HG02852 (cell line): ENCODE measurements around the gene OR51D1.

Source experiments
- ATAC-seq: cut with Tn5 transposase; IDR thresholded peaks from one replicate; pipeline ENCODE4 v1.9.1; 2021; ENCODE audit warnings: mild to moderate bottlenecking, moderate library complexity; ENCODE audit not compliant: unreplicated experiment

OR51D1 gene, protein sequence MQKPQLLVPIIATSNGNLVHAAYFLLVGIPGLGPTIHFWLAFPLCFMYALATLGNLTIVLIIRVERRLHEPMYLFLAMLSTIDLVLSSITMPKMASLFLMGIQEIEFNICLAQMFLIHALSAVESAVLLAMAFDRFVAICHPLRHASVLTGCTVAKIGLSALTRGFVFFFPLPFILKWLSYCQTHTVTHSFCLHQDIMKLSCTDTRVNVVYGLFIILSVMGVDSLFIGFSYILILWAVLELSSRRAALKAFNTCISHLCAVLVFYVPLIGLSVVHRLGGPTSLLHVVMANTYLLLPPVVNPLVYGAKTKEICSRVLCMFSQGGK

DNA sequence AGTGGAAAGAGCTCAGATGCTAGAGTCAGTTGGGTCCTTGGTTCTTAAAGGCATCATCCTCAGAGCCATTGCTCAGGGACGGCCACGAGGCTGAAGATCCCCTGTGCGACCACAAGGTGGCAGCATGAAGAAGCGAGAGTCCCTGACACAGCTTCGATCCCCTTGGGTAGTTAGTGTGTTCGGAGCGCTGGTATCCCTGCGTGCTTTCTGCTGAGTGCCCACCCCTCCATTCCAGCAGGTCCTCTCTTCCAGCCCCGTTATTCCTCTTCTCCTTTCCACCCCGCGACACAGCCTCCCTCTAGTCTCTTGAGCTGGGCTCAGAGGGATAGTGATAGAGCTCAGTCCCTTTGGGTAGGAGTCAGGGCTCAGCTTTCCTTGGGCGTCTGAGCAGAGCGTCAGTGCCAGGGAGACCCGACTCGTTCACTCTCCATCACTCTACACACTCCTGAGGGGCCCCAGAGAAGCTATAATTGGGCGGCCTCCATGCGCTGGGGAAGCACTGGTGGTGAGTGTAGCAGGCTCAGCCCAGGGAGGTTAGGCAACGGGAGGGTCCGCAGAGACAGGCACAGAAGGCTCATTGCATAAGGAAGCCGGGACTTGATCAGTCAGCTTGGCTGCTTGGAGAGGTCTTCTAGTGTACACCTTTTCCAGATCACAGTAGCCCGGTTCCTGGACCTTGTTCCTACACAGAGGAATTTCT lies at the start of gene OR51D1:
OR51D1 (plus strand) TSS at position 516 of the 700 bp plus-strand sequence. CDS start 2,314 bp downstream, outside the sequence.
- peak; percentile 98 for ATAC-seq

DNA sequence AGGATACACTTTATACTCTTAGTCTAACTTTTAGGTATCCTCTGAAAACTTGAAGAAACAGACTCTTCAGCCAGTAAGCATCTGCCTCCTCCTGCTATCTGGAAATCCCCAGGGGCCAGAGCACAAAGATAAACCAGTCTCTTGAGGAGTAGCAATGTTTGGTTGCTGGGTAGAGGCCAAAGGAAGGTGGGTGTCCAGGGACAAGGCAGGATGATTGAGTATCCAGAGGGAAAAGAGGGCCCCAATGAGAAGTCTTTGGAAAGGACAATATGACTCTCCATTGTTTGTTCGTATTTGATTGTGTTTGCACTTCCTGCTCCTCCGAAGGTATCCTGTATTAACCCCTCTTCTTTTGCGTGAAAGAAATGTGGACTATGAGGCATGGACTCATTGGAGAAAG lies 48.3 kb upstream of the OR51D1 start:
- ATAC-seq, result no peak

DNA sequence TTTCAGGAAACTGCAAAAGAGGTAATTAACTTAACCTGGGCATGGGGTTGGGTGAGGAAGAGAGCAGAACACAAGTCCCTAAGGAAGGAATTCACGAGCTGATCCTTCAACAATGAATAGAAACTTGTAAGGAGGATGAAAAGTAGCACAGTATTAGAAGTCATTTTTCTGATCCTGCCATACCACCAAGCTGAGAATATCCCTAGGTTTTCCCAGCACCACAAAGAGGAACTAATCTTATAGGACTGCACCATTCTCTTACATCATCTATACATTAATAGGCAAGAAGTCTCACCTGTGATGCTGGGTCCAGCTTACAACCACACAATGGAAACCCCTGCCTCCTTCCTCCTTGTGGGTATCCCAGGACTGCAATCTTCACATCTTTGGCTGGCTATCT lies 43.5 kb upstream of the OR51D1 start, which contains the start of gene OR52I1:
OR52I1 (plus strand) TSS at position 301 of the 400 bp plus-strand sequence; CDS start at position 301, 0 bp downstream.
- ATAC-seq, result no peak

DNA sequence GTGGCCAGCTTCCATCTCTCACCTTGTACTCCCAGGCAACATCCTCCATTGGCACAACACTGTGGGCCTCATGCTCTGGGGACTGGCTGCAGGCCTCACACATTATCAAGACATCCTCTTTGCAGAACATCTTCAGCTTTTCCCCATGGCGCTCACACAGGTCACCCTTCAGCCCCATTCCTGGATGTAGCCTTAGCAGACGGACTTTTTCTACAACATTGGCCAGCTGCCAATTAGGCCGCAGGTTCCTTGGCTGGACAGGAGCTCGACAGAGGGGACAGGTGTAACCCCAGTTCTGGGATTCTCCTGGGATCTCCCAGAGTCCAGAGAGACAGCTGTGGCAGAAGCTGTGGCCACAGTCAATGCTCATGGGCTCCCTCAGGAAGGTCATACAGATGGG lies 32.2 kb upstream of the OR51D1 start:
- no peak for ATAC-seq

DNA sequence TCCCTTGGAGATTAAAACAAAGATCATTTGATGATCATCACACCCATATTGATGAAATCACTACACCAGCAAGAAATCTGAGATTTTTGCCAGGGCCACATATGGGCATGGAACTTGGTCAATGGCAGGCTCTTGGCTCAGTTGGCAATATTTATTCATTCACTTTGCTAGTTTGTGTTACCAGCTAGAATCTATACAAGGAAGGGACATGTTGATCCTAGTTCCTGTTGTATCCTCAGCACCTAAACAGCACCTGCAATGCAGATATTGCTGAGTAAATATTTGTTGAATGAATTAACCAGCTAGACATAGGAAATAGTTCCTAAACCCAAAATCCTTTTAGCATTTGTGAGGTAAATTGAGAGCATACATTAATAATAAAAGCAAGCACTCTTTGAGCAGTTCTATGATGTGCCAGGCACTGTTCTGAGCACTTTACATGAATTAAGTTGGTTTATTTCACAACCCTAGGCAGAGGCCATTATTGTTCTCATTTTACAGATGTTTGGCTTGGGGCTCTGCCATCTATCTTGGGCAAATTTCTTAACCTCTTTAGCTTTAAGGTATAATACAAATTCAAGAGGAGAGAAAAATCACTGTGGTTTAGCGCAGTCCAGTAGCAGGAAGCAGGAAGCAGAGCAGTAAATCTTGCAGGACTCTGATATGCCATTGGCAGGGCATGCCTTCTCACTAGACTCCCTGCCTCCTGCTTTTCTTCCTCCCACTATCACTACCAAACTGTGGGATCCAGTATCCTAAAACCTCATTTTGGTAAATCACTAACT lies 30.9 kb upstream of the OR51D1 start:
- ATAC-seq, result no peak

DNA sequence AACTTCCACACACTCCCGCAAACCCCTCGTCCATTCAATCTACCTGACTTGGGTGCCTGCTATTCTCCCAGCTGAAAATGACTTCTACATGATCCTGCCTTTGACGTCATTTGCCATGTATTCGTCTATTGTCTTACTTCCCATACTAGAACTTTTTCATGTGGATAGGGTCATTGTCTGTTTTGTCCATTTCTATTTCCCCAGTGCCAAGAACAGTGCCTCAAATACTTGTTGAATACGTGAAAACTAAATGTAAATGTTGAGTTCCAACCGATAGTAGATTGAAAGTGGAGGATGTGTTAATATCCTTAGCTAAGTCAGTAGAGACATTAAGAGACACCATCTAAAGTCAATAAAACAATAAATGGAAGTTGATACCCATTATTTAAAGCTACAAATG lies 30.2 kb upstream of the OR51D1 start:
- no peak for ATAC-seq

DNA sequence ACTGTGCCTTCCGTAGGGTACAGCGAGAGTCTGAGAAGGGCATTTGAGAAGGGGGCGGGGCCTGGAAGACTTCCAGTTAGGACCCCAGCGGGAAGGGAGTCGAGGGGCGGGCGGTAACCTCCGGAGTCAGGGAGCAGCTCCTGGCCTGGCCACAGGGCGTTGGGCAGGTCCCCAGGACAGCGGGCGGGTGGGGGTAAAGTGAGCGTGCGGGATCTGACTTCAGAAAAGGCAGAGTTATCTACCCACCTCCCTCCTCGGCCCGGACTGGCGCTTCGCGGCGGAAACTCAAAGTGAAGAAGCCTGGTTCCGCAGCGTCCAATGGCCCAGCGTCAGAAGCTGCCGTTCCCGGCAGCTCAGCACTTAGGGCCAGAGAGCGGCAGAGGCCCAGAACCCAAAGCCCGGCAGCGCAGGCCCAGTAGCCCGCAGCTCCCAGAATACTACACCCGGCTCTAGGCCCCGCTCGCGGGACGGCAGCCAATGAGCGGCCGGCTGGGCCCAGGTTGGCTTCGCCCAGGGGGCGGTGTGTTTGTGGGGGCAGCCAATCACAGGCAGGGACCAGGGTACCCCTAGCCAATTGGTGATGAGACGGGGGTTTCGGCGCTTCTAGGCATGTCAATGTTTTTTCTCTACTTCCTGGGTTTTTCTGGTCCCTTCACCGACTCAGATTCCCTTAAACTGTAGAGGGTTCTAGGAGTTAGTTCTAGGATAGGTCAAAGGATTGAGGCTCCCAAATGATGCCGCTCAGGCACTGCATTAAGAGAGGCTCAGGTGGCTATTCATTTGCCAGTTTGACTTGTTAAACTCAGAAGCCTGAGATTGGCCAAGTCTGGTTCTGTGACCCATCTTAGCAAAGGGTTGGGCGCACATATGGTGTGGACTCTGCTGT lies 29.3 kb upstream of the OR51D1 start, which contains the start of gene TRIM68:
TRIM68 (minus strand) TSS at position 451 of the 886 bp plus-strand sequence. CDS start 2,727 bp downstream, outside the sequence.
- ATAC-seq, result peak; percentile 100

DNA sequence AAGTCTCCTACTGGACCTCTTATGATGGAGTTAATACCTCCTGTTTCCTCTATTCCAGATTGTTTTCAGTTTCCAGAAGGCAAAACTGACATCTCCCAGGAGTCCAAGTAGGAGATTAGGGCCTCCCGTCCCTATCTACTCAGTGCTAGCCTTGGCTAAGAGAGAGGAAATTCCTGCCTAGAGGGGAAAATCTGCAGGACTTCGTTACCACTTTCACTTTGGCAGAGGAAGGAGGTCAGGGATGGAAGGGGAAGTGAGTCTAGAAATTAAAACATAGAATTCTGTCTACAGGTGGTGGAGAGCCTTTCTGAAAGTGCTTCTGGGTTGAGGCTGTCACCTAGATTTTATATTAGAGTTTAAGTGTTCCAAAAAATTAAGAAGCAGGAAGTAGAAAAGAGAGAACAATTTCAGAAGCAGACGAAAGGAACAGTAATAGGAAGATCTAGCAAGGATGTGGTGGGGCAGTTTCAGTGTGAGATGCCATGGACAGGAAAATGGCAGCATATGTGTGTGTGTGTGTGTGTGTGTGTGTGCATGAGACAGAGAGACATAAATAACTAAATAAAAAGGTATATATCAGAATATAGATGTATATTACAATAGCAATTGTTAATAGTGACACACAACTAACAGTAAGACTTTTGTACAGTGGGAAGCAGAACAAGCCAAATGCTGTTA lies 26.9 kb upstream of the OR51D1 start:
- ATAC-seq, result no peak

DNA sequence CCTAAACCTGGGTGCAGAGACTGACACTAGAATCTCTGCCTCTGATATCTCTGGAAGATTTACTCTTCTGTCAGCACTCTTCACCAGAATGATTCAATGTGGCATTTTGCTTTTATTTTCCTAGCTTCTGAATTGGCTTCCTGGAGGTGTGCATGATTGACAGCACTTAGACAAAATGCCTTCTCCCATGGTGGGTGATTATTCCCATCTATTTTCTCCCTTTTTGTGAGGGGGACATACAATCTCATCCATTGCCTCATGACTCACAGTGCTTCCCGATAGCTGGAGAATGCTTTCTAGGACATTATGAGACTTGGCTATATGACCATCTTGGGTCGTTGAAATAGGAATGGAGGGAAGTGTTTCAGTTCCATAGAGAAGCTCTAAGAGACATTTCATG lies 25.3 kb upstream of the OR51D1 start:
- no peak for ATAC-seq

DNA sequence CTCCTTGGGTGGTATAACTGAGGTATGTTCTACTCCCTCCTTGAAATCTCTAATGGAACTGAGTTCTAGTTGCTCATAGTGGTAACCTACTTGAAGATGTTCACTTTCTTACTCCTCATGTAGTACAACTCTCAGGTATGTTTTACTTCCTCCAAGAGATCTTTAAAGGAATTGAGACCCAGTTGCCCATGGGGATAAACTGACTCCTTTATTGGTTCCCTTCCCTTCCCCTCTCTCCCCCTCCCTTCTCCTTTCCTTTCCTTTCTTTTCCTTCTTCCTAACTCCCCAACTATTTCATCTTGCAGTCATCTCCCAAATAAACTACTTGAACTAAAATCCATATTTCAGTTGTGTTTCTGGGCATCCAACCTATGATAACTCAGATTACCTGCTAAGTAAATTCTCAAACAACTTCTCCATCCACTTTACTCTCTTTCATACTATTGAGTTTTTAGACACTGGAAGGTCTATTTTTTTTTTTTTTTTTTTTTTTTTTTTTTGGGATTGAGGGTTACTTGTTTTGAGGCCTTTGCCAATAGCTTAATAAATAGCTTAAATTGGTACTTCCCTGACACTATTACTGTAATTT lies 21.3 kb upstream of the OR51D1 start:
- no peak for ATAC-seq

DNA sequence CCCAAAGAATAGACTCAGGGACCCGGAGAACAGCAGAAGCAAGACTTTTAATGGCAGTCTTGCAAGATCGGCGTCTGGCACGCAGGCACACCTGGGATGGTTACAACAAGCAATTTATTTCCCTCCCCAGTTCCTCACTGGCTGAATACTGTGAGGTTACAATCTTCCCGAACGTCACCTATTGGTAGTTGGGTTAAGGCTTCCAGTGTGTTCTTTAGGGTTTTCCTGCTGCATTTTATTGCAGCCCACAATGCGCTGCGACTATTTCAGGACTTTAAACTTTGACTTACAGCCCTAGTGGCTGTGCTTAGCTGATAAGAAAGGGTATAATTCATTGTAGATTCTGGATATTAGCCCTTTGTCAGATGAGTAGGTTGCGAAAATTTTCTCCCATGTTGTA lies 17.8 kb upstream of the OR51D1 start:
- ATAC-seq, result no peak

DNA sequence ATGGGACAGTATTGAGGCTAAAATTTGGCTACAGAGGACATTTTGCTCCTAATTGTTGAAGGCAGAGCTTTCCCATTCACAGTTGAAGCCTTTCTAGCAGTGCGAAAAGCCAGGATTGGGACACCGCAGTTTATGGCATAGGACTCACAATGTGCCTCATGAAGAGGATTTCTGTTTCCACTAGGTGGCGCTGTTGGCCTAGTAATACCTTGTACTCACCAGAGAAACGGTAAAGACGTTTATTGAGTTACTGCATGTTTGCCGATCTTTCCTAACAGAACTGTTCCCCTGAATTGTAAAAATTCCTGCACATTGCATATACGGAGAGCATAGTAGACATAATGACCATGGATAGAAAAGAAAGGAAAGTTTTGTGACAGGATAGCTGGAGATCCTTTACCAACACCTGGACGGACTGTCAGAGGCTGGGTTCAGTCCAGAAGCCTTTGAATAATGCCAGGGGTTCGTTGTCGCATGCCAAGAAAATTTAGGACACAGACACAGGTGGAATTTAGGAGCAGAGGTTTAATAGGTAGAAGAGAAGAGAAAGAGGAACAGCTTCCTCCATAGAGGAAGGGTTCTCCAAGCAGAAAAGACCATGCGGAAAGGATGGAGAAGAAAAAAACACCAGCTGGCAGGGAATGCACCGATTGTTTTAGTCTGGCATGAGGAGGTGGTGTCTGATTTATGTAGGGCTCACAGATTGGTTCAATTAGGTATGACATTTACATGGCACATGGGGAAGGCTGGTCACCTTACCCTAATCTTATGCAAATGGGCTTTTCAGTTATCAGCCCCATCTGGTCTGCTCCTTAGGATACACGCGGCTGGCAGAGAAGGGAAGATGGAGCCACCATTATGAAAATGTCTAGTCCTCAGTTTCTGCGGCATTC lies 10.8 kb upstream of the OR51D1 start:
- ATAC-seq, result peak; percentile 75

DNA sequence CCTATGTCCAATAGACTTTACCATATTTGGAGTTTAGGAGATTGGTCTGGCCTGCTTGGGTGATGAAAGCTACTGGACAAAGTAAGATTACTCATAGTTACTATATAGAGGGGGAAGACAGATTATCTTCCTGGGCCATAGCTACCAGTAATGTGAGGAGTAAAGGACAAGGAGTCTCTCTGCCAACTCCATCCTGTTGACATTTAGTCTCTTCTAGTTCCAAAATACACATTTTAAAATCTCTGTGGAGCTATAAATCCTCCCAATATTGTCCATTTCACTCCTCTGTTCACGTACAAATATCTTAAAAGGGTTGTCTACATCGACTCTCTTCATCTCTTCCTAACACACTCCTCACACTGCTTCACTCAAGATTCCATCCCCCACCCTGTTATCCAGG lies 1.1 kb upstream of the OR51D1 start:
- no peak for ATAC-seq

DNA sequence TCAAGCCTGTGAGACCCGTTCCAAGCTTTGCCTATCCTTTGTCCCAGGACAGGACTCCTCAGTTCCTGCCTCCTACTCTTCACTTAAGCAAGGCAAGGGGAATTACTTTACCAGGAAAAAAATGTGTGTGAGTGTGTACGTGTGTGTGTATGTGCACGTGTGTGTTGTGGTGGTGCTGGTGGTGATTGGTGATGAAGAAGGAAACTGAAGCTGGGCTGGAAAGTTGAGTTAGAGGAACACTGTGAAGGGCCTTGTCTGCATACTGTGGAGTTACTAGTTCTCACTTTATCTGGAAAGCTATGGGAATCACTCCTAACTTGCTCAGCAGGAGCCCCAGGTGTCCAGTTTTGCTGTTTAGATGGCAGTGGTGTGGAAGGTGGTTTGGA lies 378 bp downstream of the OR51D1 start:
- ATAC-seq, result no peak

DNA sequence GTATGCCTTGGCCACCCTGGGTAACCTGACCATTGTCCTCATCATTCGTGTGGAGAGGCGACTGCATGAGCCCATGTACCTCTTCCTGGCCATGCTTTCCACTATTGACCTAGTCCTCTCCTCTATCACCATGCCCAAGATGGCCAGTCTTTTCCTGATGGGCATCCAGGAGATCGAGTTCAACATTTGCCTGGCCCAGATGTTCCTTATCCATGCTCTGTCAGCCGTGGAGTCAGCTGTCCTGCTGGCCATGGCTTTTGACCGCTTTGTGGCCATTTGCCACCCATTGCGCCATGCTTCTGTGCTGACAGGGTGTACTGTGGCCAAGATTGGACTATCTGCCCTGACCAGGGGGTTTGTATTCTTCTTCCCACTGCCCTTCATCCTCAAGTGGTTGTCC lies 2.7 kb downstream of the OR51D1 start:
- ATAC-seq, result no peak

DNA sequence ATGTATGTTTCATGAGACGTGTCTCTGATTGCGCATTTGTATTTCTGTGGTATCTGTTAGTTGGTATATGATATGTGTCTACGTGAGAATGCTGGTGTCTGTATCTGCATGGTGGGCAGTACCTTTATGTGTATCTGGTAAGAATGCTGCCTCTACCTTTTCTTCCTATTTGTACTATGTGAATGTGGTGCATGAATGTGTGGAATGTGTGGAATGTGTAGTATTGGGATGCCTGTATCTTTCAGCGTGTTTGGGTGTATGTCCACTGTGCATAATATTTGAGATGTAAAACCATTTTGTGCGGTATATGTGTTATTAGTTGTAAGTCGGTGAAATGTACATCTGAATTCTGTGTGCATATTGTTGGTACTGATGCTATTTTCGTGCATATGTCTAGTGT lies 4.2 kb downstream of the OR51D1 start:
- ATAC-seq, result no peak

DNA sequence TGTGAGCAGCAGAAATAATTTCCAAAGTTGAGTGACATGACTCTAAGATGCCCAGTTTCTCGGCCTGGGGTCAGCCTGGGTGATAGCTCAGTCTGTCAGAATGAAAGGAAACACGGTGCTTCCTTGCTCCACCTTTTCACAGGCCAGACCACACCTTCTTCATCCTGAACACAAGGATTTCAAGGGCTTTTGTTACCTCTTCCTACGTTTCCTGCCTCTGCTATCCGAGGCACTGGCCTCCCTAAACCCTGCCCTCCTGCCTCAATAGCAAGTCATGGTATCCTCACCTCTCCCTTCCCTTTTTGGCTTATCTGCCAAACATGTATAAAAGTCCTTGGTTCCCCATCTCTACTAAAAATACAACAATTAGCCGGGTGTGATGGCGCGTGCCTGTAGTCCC lies 4.8 kb downstream of the OR51D1 start:
- ATAC-seq, result no peak

DNA sequence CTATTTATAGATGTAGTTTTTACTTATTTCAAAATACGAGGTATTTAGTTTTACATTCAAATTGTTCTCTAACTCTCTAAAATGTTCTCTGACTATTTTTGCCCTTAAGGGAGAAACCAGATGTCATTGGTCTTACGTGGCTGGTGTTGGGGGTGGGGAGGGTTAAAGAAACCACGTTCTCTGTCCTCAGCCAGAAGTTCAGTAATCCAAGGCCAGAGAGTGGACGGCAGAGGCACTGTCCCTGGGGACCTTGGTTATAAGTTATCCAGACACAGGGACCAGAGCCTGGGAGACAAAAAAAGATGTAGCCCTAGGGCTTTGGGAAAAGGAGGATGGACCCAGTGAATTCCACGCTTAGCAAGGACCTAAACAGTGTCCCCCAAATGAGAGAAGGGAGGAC lies 5.8 kb downstream of the OR51D1 start:
- no peak for ATAC-seq

DNA sequence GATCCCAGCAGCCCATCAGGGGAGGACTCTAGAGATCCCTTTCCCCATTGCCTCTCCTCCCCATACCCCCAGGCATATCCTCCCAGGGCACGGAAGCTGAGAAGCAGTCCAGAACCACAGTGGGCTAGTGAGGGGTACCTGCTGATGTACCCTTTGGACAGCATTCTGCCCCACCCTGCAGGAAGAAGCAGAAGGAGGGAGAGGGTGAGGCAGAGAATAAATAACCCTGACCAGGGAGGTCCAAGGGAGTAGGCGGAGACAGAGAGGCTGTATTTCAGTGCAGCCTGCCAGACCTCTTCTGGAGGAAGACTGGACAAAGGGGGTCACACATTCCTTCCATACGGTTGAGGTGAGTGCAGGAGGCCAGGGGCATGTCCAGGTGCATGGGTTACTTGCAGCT lies 6.4 kb downstream of the OR51D1 start, which contains the start of gene OR51E1:
OR51E1 (plus strand) TSS at position 301 of the 400 bp plus-strand sequence. CDS start 8,545 bp downstream, outside the sequence.
- ATAC-seq, result no peak
